CD8-positive, alpha-beta memory T cell (primary cell): ENCODE data around the gene NT5E. TPM values are rescaled to one million over a fixed set of nuclear protein-coding genes. Genes with fewer than 3 reads are reported as not detected.

Source experiments
- CTCF ChIA-PET: fragments of 350-600 bp; sonication (Branson Sonifier 250); formaldehyde crosslinking; loops from one replicate; lab custom pipeline; 2021; ENCODE audit warnings: antibody characterized with exemption; lab: Charles Lee
- POLR2A ChIA-PET: fragments of 350-600 bp; sonication (Branson Sonifier 250); formaldehyde crosslinking; loops from one replicate; lab custom pipeline; 2021; ENCODE audit warnings: antibody characterized with exemption; lab: Charles Lee
- DNase-seq, 5 donors: peaks; one replicate each; pipeline versions ENCODE4 v3.0.0 to v3.0.0-alpha.2; 2020 to 2022; ENCODE audit warnings: mixed read lengths in 1 of 5
- H3K27ac ChIP-seq: one replicate; pipeline ENCODE4 v1.7.0; 2013; ENCODE audit warnings: low read depth, mild to moderate bottlenecking, low read length, moderate library complexity
- H3K27me3 ChIP-seq: 2 replicates; pipeline ENCODE4 v1.7.0; 2013; ENCODE audit warnings: low read length, mild to moderate bottlenecking; ENCODE audit not compliant: insufficient read depth, poor library complexity, severe bottlenecking
- H3K36me3 ChIP-seq: 2 replicates; pipeline ENCODE4 v1.7.0; 2013; ENCODE audit warnings: mild to moderate bottlenecking, low read length, moderate library complexity; ENCODE audit not compliant: insufficient read depth
- H3K4me1 ChIP-seq: 2 replicates; pipeline ENCODE4 v1.7.0; 2013; ENCODE audit warnings: mild to moderate bottlenecking, low read length, moderate library complexity; ENCODE audit not compliant: insufficient read depth
- H3K4me3 ChIP-seq: 2 replicates; pipeline ENCODE4 v1.7.0; 2013; ENCODE audit warnings: mild to moderate bottlenecking, low read length
- H3K9me3 ChIP-seq: 2 replicates; pipeline ENCODE4 v1.7.0; 2013; ENCODE audit warnings: mild to moderate bottlenecking, low read length
- H3K27ac Mint-ChIP-seq, 8 donors: one replicate each; pipeline ENCODE4 v1.8.0; 2020 to 2021; ENCODE audit warnings: mixed read lengths in 8 of 8, mild to moderate bottlenecking in 6 of 8, inconsistent platforms in 3 of 8, moderate library complexity in 3 of 8
- H3K27me3 Mint-ChIP-seq, 2 donors: one replicate each; pipeline ENCODE4 v1.8.0; 2020 to 2021; ENCODE audit warnings: mixed read lengths in 2 of 2, mild to moderate bottlenecking in 1 of 2, moderate library complexity in 1 of 2
- H3K36me3 Mint-ChIP-seq, 3 donors: one replicate each; pipeline ENCODE4 v1.8.0; 2020 to 2021; ENCODE audit warnings: mixed read lengths in 3 of 3, inconsistent platforms in 1 of 3, mild to moderate bottlenecking in 1 of 3
- H3K4me1 Mint-ChIP-seq, 3 donors: one replicate each; pipeline ENCODE4 v1.8.0; 2020 to 2021; ENCODE audit warnings: mixed read lengths in 3 of 3, inconsistent platforms in 1 of 3, mild to moderate bottlenecking in 1 of 3
- H3K4me3 Mint-ChIP-seq, 7 donors: one replicate each; pipeline ENCODE4 v1.8.0; 2020 to 2021; ENCODE audit warnings: mixed read lengths in 7 of 7, mild to moderate bottlenecking in 6 of 7, moderate library complexity in 4 of 7, inconsistent platforms in 2 of 7
- H3K9me3 Mint-ChIP-seq, 5 donors: one replicate each; pipeline ENCODE4 v1.8.0; 2020 to 2022; ENCODE audit warnings: mixed read lengths in 5 of 5, mild to moderate bottlenecking in 3 of 5, moderate library complexity in 2 of 5, inconsistent platforms in 1 of 5
- polyA plus RNA-seq: library from polyadenylated mRNA; unstranded; fragments of 300-500 nt; fragmentation: Illumina TruSeq; gene quantifications from one replicate; pipeline ENCODE4 v1.2.3, GENCODE V29; 2021
- total RNA-seq, 2 experiments: library from RNA; stranded (reverse); gene quantifications; one replicate each; pipeline ENCODE4 v1.2.3, GENCODE V29; 2021

The NT5E gene
- total and polyA plus RNA-seq, 3 experiments from 2014 or later, result 14.8 to 32.7 (median 15.4) TPM

- Mint-ChIP-seq H3K4me1 (peaks cover 87 to 100% (median 99%) of the 10 kb centered on the region in 3 donors), H3K4me3 (peak overlapping the region; percentile 5 to 82 (median 65)), H3K9me3 (no peaks in the 10 kb centered on the region), H3K36me3 (peaks cover 0 to 3% (median 0%) of the 10 kb centered on the region in 3 donors), H3K27ac (peak overlapping the region; percentile 77 to 97 (median 88)), H3K27me3 (peaks cover 0 to 4% of the 10 kb centered on the region in 2 donors)
- Histone ChIP-seq H3K9me3 (no peaks in the 10 kb centered on the region), H3K36me3 (no peaks in the 10 kb centered on the region), H3K27me3 (no peaks in the 10 kb centered on the region), H3K4me1 (peaks cover 43% of the 10 kb centered on the region), H3K27ac (peak overlapping the region; percentile 18), H3K4me3 (no peak overlapping the region)
- DNase-seq, result peak; percentile 8 to 70 (median 56)
- ChIA-PET POLR2A (interaction anchor here (0.9 to 3.8 kb wide), 3 partner anchors 11 to 217 kb away, joined by 3 to 27 read pairs (median 8); partner anchors contain the start of gene NT5E), CTCF (interaction anchor here (1.1 to 4.2 kb wide), 6 partner anchors 10 to 88 kb away, joined by 4 to 25 read pairs (median 6); partner anchors contain the start of gene NT5E)
Observed at GRCh38 chr6:85460921-85461797, 11.3 kb downstream of the NT5E start.

- Mint-ChIP-seq H3K9me3 (no peaks in the 10 kb centered on the region), H3K27me3 (peaks cover 0 to 1% of the 10 kb centered on the region in 2 donors), H3K4me3 (peak overlapping the region in 6 of 7 donors; percentile 3 to 84 (median 70)), H3K36me3 (peaks cover 0 to 4% (median 0%) of the 10 kb centered on the region in 3 donors), H3K4me1 (peaks cover 82 to 97% (median 94%) of the 10 kb centered on the region in 3 donors), H3K27ac (peak overlapping the region; percentile 77 to 97 (median 88))
- Histone ChIP-seq H3K9me3 (no peaks in the 10 kb centered on the region), H3K36me3 (no peaks in the 10 kb centered on the region), H3K27me3 (no peaks in the 10 kb centered on the region), H3K4me1 (peaks cover 44% of the 10 kb centered on the region), H3K27ac (peak overlapping the region; percentile 18), H3K4me3 (no peak overlapping the region)
- ChIA-PET CTCF (interaction anchor here (1.1 to 4.2 kb wide), 6 partner anchors 11 to 89 kb away, joined by 4 to 25 read pairs (median 6); partner anchors contain the start of gene NT5E), POLR2A (interaction anchor here (0.9 to 3.8 kb wide), 3 partner anchors 12 to 217 kb away, joined by 3 to 27 read pairs (median 8); partner anchors contain the start of gene NT5E)
- no peak for DNase-seq
Observed at GRCh38 chr6:85461798-85462170, 11.9 kb downstream of the NT5E start.

GRCh38 chr6:85462673-85463072 lies 12.8 kb downstream of the NT5E start:
- Histone ChIP-seq H3K27ac (no peak overlapping the region), H3K4me1 (peaks cover 44% of the 10 kb centered on the region), H3K9me3 (no peaks in the 10 kb centered on the region), H3K36me3 (no peaks in the 10 kb centered on the region), H3K4me3 (no peak overlapping the region), H3K27me3 (no peaks in the 10 kb centered on the region)
- H3K36me3 Mint-ChIP-seq, result peaks cover 0 to 6% (median 0%) of the 10 kb centered on the region in 3 donors
- CTCF ChIA-PET, result interaction anchor here (1.3 to 4.2 kb wide), 5 partner anchors 12 to 108 kb away, joined by 4 to 25 read pairs (median 8); partner anchors contain the start of gene NT5E
- peak overlapping the region; percentile 4 to 97 (median 88) for H3K27ac Mint-ChIP-seq
- peak overlapping the region in 2 of 7 donors; percentile 54 to 65 for H3K4me3 Mint-ChIP-seq
- no peak for DNase-seq
- peaks cover 0 to 1% of the 10 kb centered on the region in 2 donors for H3K27me3 Mint-ChIP-seq
- no peaks in the 10 kb centered on the region for H3K9me3 Mint-ChIP-seq
- peaks cover 74 to 91% (median 85%) of the 10 kb centered on the region in 3 donors for H3K4me1 Mint-ChIP-seq
- POLR2A ChIA-PET, result interaction anchor here (3.8 kb wide), 1 partner anchor 13 kb away, joined by 27 read pairs; the partner anchor contains the start of gene NT5E

GRCh38 chr6:85463621-85464259 lies 13.9 kb downstream of the NT5E start:
- Mint-ChIP-seq H3K36me3 (peaks cover 0 to 11% (median 7%) of the 10 kb centered on the region in 3 donors), H3K9me3 (no peaks in the 10 kb centered on the region), H3K4me3 (no peak overlapping the region), H3K27ac (peak overlapping the region in 3 of 8 donors; percentile 14 to 73 (median 41)), H3K4me1 (peaks cover 64 to 85% (median 74%) of the 10 kb centered on the region in 3 donors), H3K27me3 (no peaks in the 10 kb centered on the region)
- Histone ChIP-seq H3K4me3 (no peak overlapping the region), H3K4me1 (peaks cover 44% of the 10 kb centered on the region), H3K27ac (no peak overlapping the region), H3K9me3 (no peaks in the 10 kb centered on the region), H3K27me3 (no peaks in the 10 kb centered on the region), H3K36me3 (no peaks in the 10 kb centered on the region)
- ChIA-PET POLR2A (interaction anchor here (3.8 kb wide), 1 partner anchor 14 kb away, joined by 27 read pairs; the partner anchor contains the start of gene NT5E), CTCF (interaction anchor here (2.5 to 4.2 kb wide), 3 partner anchors 13 to 109 kb away, joined by 8 to 25 read pairs (median 17); partner anchors contain the start of gene NT5E)
- DNase-seq, result no peak

GRCh38 chr6:85464260-85464644 lies 14.4 kb downstream of the NT5E start:
- H3K4me1 Mint-ChIP-seq, result peaks cover 60 to 83% (median 69%) of the 10 kb centered on the region in 3 donors
- Histone ChIP-seq H3K36me3 (no peaks in the 10 kb centered on the region), H3K4me3 (no peak overlapping the region), H3K9me3 (no peaks in the 10 kb centered on the region), H3K27ac (no peak overlapping the region), H3K27me3 (no peaks in the 10 kb centered on the region), H3K4me1 (peaks cover 44% of the 10 kb centered on the region)
- peak overlapping the region in 2 of 7 donors; percentile 7 to 48 for H3K4me3 Mint-ChIP-seq
- ChIA-PET POLR2A (no interaction called here), CTCF (interaction anchor here (1.1 to 4.2 kb wide), 3 partner anchors 14 to 109 kb away, joined by 4 to 25 read pairs (median 8); partner anchors contain the start of gene NT5E)
- DNase-seq, result no peak
- peaks cover 0 to 13% (median 7%) of the 10 kb centered on the region in 3 donors for H3K36me3 Mint-ChIP-seq
- peak overlapping the region in 4 of 8 donors; percentile 10 to 86 (median 44) for H3K27ac Mint-ChIP-seq
- no peaks in the 10 kb centered on the region for H3K9me3 Mint-ChIP-seq
- H3K27me3 Mint-ChIP-seq, result no peaks in the 10 kb centered on the region

GRCh38 chr6:85464722-85465150 lies 14.9 kb downstream of the NT5E start:
- no peaks in the 10 kb centered on the region for H3K9me3 Mint-ChIP-seq
- ChIA-PET POLR2A (no interaction called here), CTCF (interaction anchor here (1.1 to 4.2 kb wide), 3 partner anchors 14 to 110 kb away, joined by 4 to 25 read pairs (median 8); partner anchors contain the start of gene NT5E)
- H3K4me3 Mint-ChIP-seq, result peak overlapping the region in 4 of 7 donors; percentile 2 to 48 (median 22)
- no peaks in the 10 kb centered on the region for H3K27me3 ChIP-seq
- H3K27ac Mint-ChIP-seq, result peak overlapping the region in 5 of 8 donors; percentile 40 to 86 (median 47)
- H3K4me1 Mint-ChIP-seq, result peaks cover 58 to 82% (median 64%) of the 10 kb centered on the region in 3 donors
- no peak for DNase-seq
- H3K27me3 Mint-ChIP-seq, result no peaks in the 10 kb centered on the region
- H3K4me1 ChIP-seq, result peaks cover 44% of the 10 kb centered on the region
- H3K27ac ChIP-seq, result no peak overlapping the region
- no peak overlapping the region for H3K4me3 ChIP-seq
- H3K36me3 Mint-ChIP-seq, result peaks cover 0 to 16% (median 7%) of the 10 kb centered on the region in 3 donors
- H3K36me3 ChIP-seq, result no peaks in the 10 kb centered on the region
- no peaks in the 10 kb centered on the region for H3K9me3 ChIP-seq

GRCh38 chr6:85465762-85466161 lies 15.9 kb downstream of the NT5E start:
- CTCF ChIA-PET, result no interaction called here
- Mint-ChIP-seq H3K27ac (peak overlapping the region in 5 of 8 donors; percentile 5 to 60 (median 36)), H3K27me3 (no peaks in the 10 kb centered on the region), H3K36me3 (peaks cover 0 to 24% (median 7%) of the 10 kb centered on the region in 3 donors), H3K4me3 (peak overlapping the region in 6 of 7 donors; percentile 17 to 55 (median 40)), H3K9me3 (no peaks in the 10 kb centered on the region), H3K4me1 (peaks cover 49 to 75% (median 54%) of the 10 kb centered on the region in 3 donors)
- Histone ChIP-seq H3K27me3 (no peaks in the 10 kb centered on the region), H3K4me1 (peaks cover 36% of the 10 kb centered on the region), H3K9me3 (no peaks in the 10 kb centered on the region), H3K4me3 (no peak overlapping the region), H3K36me3 (no peaks in the 10 kb centered on the region), H3K27ac (no peak overlapping the region)
- POLR2A ChIA-PET, result interaction anchor here (0.9 kb wide), 1 partner anchor 15 kb away, joined by 3 read pairs; no protein-coding TSS in a partner anchor
- DNase-seq, result no peak
